Measurements from ENCODE around the gene API5.

Gene API5

GRCh38 chr11:43311791-43312607 is at the start of gene API5:
TSS of gene API5 (plus strand) at chr11:43311996. CDS start at chr11:43312128, 132 bp downstream.
- Mint-ChIP-seq H3K9me3 (no peaks in the 10 kb centered on the region), H3K4me3 (peak within 1 kb of the TSS; percentile 100), H3K27ac (peak within 1 kb of the TSS; percentile 97), H3K27me3 (no peaks in the 10 kb centered on the region), H3K4me1 (peaks cover 49% of the 10 kb centered on the region), H3K36me3 (ENCODE audit: low read depth) (peaks cover 8% of the 10 kb centered on the region)
- ATAC-seq = peak; percentile 97
- peak; percentile 92 for DNase-seq

GRCh38 chr11:43267856-43268580 is 43.8 kb upstream of the API5 start:
- Mint-ChIP-seq H3K4me1 (no peaks in the 10 kb centered on the region), H3K36me3 (ENCODE audit: low read depth) (no peaks in the 10 kb centered on the region), H3K4me3 (no peak overlapping the region), H3K9me3 (no peaks in the 10 kb centered on the region), H3K27me3 (peaks cover 6% of the 10 kb centered on the region), H3K27ac (no peak overlapping the region)
- ATAC-seq (no peak), DNase-seq (no peak)

- H3K9me3 Mint-ChIP-seq = no peaks in the 10 kb centered on the region
- no peak overlapping the region for H3K4me3 Mint-ChIP-seq
- ATAC-seq (no peak), DNase-seq (no peak)
- no peak overlapping the region for H3K27ac Mint-ChIP-seq
- no peaks in the 10 kb centered on the region for H3K4me1 Mint-ChIP-seq
- peaks cover 4% of the 10 kb centered on the region for H3K27me3 Mint-ChIP-seq
- H3K36me3 Mint-ChIP-seq (ENCODE audit: low read depth) = no peaks in the 10 kb centered on the region
Measured at GRCh38 chr11:43268786-43269185, 43.0 kb upstream of the API5 start.

GRCh38 chr11:43269254-43269918 is 42.4 kb upstream of the API5 start:
- H3K27ac Mint-ChIP-seq = no peak overlapping the region
- H3K4me1 Mint-ChIP-seq = no peaks in the 10 kb centered on the region
- H3K36me3 Mint-ChIP-seq (ENCODE audit: low read depth) = no peaks in the 10 kb centered on the region
- H3K9me3 Mint-ChIP-seq = no peaks in the 10 kb centered on the region
- H3K27me3 Mint-ChIP-seq = peaks cover 4% of the 10 kb centered on the region
- ATAC-seq = no peak
- DNase-seq = no peak
- H3K4me3 Mint-ChIP-seq = no peak overlapping the region

- ATAC-seq (no peak), DNase-seq (no peak)
- H3K4me1 Mint-ChIP-seq = no peaks in the 10 kb centered on the region
- no peaks in the 10 kb centered on the region for H3K36me3 Mint-ChIP-seq (ENCODE audit: low read depth)
- H3K27ac Mint-ChIP-seq = no peak overlapping the region
- no peaks in the 10 kb centered on the region for H3K9me3 Mint-ChIP-seq
- H3K27me3 Mint-ChIP-seq = peaks cover 4% of the 10 kb centered on the region
- H3K4me3 Mint-ChIP-seq = no peak overlapping the region
Measured at GRCh38 chr11:43270468-43270867, 41.3 kb upstream of the API5 start.

- Mint-ChIP-seq H3K27me3 (peaks cover 3% of the 10 kb centered on the region), H3K4me1 (no peaks in the 10 kb centered on the region), H3K9me3 (no peaks in the 10 kb centered on the region), H3K4me3 (no peak overlapping the region), H3K27ac (no peak overlapping the region), H3K36me3 (ENCODE audit: low read depth) (no peaks in the 10 kb centered on the region)
- ATAC-seq (no peak), DNase-seq (no peak)
Measured at GRCh38 chr11:43278193-43278956, 33.4 kb upstream of the API5 start.

- peak; percentile 59 for ATAC-seq
- peak; percentile 47 for DNase-seq
- Mint-ChIP-seq H3K27ac (no peak overlapping the region), H3K4me3 (no peak overlapping the region), H3K4me1 (no peaks in the 10 kb centered on the region), H3K27me3 (peaks cover 3% of the 10 kb centered on the region), H3K36me3 (ENCODE audit: low read depth) (no peaks in the 10 kb centered on the region), H3K9me3 (no peaks in the 10 kb centered on the region)
Measured at GRCh38 chr11:43282607-43283440, 29.0 kb upstream of the API5 start.

GRCh38 chr11:43285826-43286225 is 26.0 kb upstream of the API5 start:
- Mint-ChIP-seq H3K36me3 (ENCODE audit: low read depth) (no peaks in the 10 kb centered on the region), H3K4me1 (no peaks in the 10 kb centered on the region), H3K27me3 (peaks cover 2% of the 10 kb centered on the region), H3K27ac (no peak overlapping the region), H3K4me3 (no peak overlapping the region), H3K9me3 (no peaks in the 10 kb centered on the region)
- ATAC-seq (no peak), DNase-seq (no peak)

- peaks cover under 1% of the 10 kb centered on the region for H3K9me3 Mint-ChIP-seq
- no peaks in the 10 kb centered on the region for H3K4me1 Mint-ChIP-seq
- no peak overlapping the region for H3K4me3 Mint-ChIP-seq
- no peak overlapping the region for H3K27ac Mint-ChIP-seq
- H3K27me3 Mint-ChIP-seq = peaks cover 6% of the 10 kb centered on the region
- ATAC-seq (no peak), DNase-seq (no peak)
- no peaks in the 10 kb centered on the region for H3K36me3 Mint-ChIP-seq (ENCODE audit: low read depth)
Measured at GRCh38 chr11:43289368-43289767, 22.4 kb upstream of the API5 start.

GRCh38 chr11:43298397-43298796 is 13.4 kb upstream of the API5 start:
- H3K4me1 Mint-ChIP-seq = no peaks in the 10 kb centered on the region
- peaks cover 19% of the 10 kb centered on the region for H3K9me3 Mint-ChIP-seq
- H3K27me3 Mint-ChIP-seq = peaks cover 4% of the 10 kb centered on the region
- H3K36me3 Mint-ChIP-seq (ENCODE audit: low read depth) = peaks cover 3% of the 10 kb centered on the region
- no peak for DNase-seq
- no peak overlapping the region for H3K4me3 Mint-ChIP-seq
- H3K27ac Mint-ChIP-seq = no peak overlapping the region
- no peak for ATAC-seq

- DNase-seq = no peak
- no peaks in the 10 kb centered on the region for H3K9me3 Mint-ChIP-seq
- no peak for ATAC-seq
- H3K4me1 Mint-ChIP-seq = peaks cover 53% of the 10 kb centered on the region
- H3K27me3 Mint-ChIP-seq = no peaks in the 10 kb centered on the region
- H3K36me3 Mint-ChIP-seq (ENCODE audit: low read depth) = peaks cover 23% of the 10 kb centered on the region
- H3K4me3 Mint-ChIP-seq = peak overlapping the region; percentile 8
- peak overlapping the region; percentile 69 for H3K27ac Mint-ChIP-seq
Measured at GRCh38 chr11:43315966-43316365, 4.2 kb downstream of the API5 start.

- Mint-ChIP-seq H3K36me3 (ENCODE audit: low read depth) (peaks cover 27% of the 10 kb centered on the region), H3K4me1 (peaks cover 51% of the 10 kb centered on the region), H3K9me3 (no peaks in the 10 kb centered on the region), H3K4me3 (peak overlapping the region; percentile 8), H3K27me3 (no peaks in the 10 kb centered on the region), H3K27ac (peak overlapping the region; percentile 69)
- peak; percentile 44 for DNase-seq
- ATAC-seq = peak; percentile 30
Measured at GRCh38 chr11:43316451-43316850, 4.7 kb downstream of the API5 start.

GRCh38 chr11:43327987-43328386 is 16.2 kb downstream of the API5 start:
- Mint-ChIP-seq H3K9me3 (no peaks in the 10 kb centered on the region), H3K4me1 (no peaks in the 10 kb centered on the region), H3K27me3 (no peaks in the 10 kb centered on the region), H3K27ac (no peak overlapping the region), H3K36me3 (ENCODE audit: low read depth) (peaks cover 64% of the 10 kb centered on the region), H3K4me3 (no peak overlapping the region)
- ATAC-seq (no peak), DNase-seq (no peak)
